K562 (cell line): ENCODE data around the gene MTPN. TPM values are rescaled to one million over a fixed set of nuclear protein-coding genes. Genes with fewer than 3 reads are reported as not detected.

ENCODE experiments used
- ARID1B ChIP-seq: fragments of 450-650 bp; IDR thresholded peaks from 2 replicates; pipeline ENCODE4 v1.6.1; 2016; ENCODE audit warnings: antibody characterized with exemption, mild to moderate bottlenecking, inconsistent platforms
- ATF1 ChIP-seq, 2 experiments: fragments of 450-650 bp in 1 of 2; IDR thresholded peaks; 2 replicates each; pipeline ENCODE4 v1.6.1; 2016; ENCODE audit warnings: missing compliant biosample characterization in 1 of 2, missing genetic modification characterization in 1 of 2
- ESRRB ChIP-seq: fragments of 250-450 bp; sonication (Bioruptor Pico); IDR thresholded peaks from 2 replicates; pipeline ENCODE4 v1.5.0; 2020; ENCODE audit warnings: mild to moderate bottlenecking, moderate library complexity, borderline replicate concordance
- FOXK2 ChIP-seq, 2 experiments: fragments of 450-650 bp; IDR thresholded peaks in 1 of 2; conservative IDR thresholded peaks in 1 of 2; 2 replicates each; pipeline ENCODE4 v1.6.1; 2016; ENCODE audit warnings: low read depth in 2 of 2, mild to moderate bottlenecking in 1 of 2
- HMG20B ChIP-seq: fragments of 250-450 bp; sonication (Bioruptor Pico); IDR thresholded peaks from 2 replicates; pipeline ENCODE4 v1.5.0; 2021; ENCODE audit warnings: mild to moderate bottlenecking
- JUND ChIP-seq, 2 experiments: IDR thresholded peaks; 2 replicates in 1 of 2; 3 replicates in 1 of 2; pipeline ENCODE4 v1.6.1; 2011; ENCODE audit warnings: borderline replicate concordance in 2 of 2, low read depth in 2 of 2, low read length in 2 of 2, improper control_type of control experiment in 1 of 2, missing biosample characterization in 1 of 2, missing genetic modification characterization in 1 of 2, missing genetic modification reagents in 1 of 2
- TOE1 ChIP-seq, 2 experiments: fragments of 450-650 bp in 1 of 2; sonication (generic) in 1 of 2; formaldehyde crosslinking in 1 of 2; IDR thresholded peaks; 2 replicates each; pipeline versions ENCODE4 v1.7.1 to v1.8.0; 2016 to 2022; ENCODE audit warnings: borderline replicate concordance in 2 of 2, mild to moderate bottlenecking in 2 of 2, antibody characterized with exemption in 1 of 2, inconsistent platforms in 1 of 2, low read depth in 1 of 2, missing genetic modification reagents in 1 of 2, moderate library complexity in 1 of 2
- ZNF124 ChIP-seq: sonication (generic); formaldehyde crosslinking; IDR thresholded peaks from 2 replicates; pipeline ENCODE4 v1.8.1; 2022; ENCODE audit warnings: missing genetic modification reagents
- ZNF444 ChIP-seq: fragments of 250-450 bp; sonication (Bioruptor Pico); IDR thresholded peaks from 2 replicates; pipeline ENCODE4 v1.4.0; 2020; ENCODE audit warnings: mild to moderate bottlenecking, moderate library complexity
- ZNF830 ChIP-seq: fragments of 250-450 bp; sonication (Bioruptor Pico); IDR thresholded peaks from 2 replicates; pipeline ENCODE4 v1.5.0; 2021; ENCODE audit warnings: mild to moderate bottlenecking
- polyA plus RNA-seq, 8 experiments: library from polyadenylated mRNA; depleted of rRNA in 4 of 8; stranded (reverse) in 5 of 8; unstranded in 3 of 8; fragments of >200 nt; fragmentation: Nextera tagmentation in 2 of 8; fragmentation: Illumina TruSeq in 1 of 8; extraction: Ambion mirVana in 2 of 8; extraction: Trizol in 1 of 8; gene quantifications; 2 replicates each; pipeline versions ENCODE4 v1.2.1 to v1.2.3, GENCODE V29; 2011 to 2014; ENCODE audit warnings: inconsistent platforms in 1 of 8, missing spikeins in 1 of 8
- total RNA-seq, 7 experiments: library from RNA; depleted of rRNA in 6 of 7; stranded (reverse); fragments of >200 nt in 6 of 7; fragmentation: Illumina TruSeq in 2 of 7; extraction: Trizol in 2 of 7; gene quantifications; 2 replicates each; pipeline versions ENCODE4 v1.2.1 to v1.2.3, GENCODE V29; 2011 to 2021; ENCODE audit warnings: low replicate concordance in 1 of 7
- TF ChIP-seq, protein P1 (sequence below): fragments of 450-650 bp; IDR thresholded peaks from 2 replicates; pipeline ENCODE4 v1.6.1; 2017; ENCODE audit warnings: antibody characterized with exemption, mild to moderate bottlenecking
- TF ChIP-seq, protein P2 (sequence below): fragments of 450-650 bp; IDR thresholded peaks from 2 replicates; pipeline ENCODE4 v1.6.1; 2016; ENCODE audit warnings: missing biosample characterization, missing genetic modification characterization

The MTPN gene
- total and polyA plus RNA-seq, 9 of the 15 experiments (the other 6 are each of a cell fraction or from before 2014, with no cell fraction given): 68.5 to 261 (median 156) TPM

DNA sequence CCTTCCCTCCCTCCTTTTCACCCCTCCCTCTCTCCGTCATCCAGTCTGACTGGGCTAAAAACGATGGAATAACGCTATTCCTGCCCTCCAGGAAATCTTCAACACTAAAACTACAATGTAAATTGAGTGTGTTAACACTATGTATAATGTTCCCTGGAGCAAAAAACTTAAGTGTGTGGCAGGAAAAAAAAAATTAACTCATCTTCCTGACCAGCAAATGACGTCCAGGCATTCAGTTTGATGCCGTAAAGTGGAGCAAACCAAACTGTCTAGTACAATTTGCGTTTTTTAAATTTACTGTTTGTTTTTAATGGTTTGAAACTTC, 545 bp upstream of the MTPN start (continued):
- TF ChIP-seq ARID1B: peak; percentile 5
- peak; percentile 15; the same call in 1 of the 2 replicates for TF ChIP-seq TOE1 (IDR thresholded peaks at IDR 0.05; ENCODE audit: borderline replicate concordance)
- TF ChIP-seq TOE1 (CRISPR knock-in tag; IDR thresholded peaks at IDR 0.05; ENCODE audit: borderline replicate concordance, low read depth): no peak
- TF ChIP-seq FOXK2 (conservative IDR thresholded peaks at IDR 0.05 in 1 of 2, IDR thresholded peaks at IDR 0.05 in 1 of 2; ENCODE audit: low read depth in 2 of 2): peak in 1 of 2 experiments; percentile 50; a peak in 1 of 4 replicates
- TF ChIP-seq HMG20B (CRISPR knock-in tag): no peak
- TF ChIP-seq ATF1 (CRISPR knock-in tag; IDR thresholded peaks at IDR 0.05): no peak
- TF ChIP-seq ATF1 (tag; IDR thresholded peaks at IDR 0.05): peak; percentile 60
- peak; percentile 83; the same call in 1 of the 2 replicates for TF ChIP-seq ZNF444
- TF ChIP-seq, protein P1, sequence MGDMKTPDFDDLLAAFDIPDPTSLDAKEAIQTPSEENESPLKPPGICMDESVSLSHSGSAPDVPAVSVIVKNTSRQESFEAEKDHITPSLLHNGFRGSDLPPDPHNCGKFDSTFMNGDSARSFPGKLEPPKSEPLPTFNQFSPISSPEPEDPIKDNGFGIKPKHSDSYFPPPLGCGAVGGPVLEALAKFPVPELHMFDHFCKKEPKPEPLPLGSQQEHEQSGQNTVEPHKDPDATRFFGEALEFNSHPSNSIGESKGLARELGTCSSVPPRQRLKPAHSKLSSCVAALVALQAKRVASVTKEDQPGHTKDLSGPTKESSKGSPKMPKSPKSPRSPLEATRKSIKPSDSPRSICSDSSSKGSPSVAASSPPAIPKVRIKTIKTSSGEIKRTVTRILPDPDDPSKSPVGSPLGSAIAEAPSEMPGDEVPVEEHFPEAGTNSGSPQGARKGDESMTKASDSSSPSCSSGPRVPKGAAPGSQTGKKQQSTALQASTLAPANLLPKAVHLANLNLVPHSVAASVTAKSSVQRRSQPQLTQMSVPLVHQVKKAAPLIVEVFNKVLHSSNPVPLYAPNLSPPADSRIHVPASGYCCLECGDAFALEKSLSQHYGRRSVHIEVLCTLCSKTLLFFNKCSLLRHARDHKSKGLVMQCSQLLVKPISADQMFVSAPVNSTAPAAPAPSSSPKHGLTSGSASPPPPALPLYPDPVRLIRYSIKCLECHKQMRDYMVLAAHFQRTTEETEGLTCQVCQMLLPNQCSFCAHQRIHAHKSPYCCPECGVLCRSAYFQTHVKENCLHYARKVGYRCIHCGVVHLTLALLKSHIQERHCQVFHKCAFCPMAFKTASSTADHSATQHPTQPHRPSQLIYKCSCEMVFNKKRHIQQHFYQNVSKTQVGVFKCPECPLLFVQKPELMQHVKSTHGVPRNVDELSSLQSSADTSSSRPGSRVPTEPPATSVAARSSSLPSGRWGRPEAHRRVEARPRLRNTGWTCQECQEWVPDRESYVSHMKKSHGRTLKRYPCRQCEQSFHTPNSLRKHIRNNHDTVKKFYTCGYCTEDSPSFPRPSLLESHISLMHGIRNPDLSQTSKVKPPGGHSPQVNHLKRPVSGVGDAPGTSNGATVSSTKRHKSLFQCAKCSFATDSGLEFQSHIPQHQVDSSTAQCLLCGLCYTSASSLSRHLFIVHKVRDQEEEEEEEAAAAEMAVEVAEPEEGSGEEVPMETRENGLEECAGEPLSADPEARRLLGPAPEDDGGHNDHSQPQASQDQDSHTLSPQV: peak; percentile 66
- TF ChIP-seq, protein P2, sequence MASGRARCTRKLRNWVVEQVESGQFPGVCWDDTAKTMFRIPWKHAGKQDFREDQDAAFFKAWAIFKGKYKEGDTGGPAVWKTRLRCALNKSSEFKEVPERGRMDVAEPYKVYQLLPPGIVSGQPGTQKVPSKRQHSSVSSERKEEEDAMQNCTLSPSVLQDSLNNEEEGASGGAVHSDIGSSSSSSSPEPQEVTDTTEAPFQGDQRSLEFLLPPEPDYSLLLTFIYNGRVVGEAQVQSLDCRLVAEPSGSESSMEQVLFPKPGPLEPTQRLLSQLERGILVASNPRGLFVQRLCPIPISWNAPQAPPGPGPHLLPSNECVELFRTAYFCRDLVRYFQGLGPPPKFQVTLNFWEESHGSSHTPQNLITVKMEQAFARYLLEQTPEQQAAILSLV (tag): no peak
- no peak for TF ChIP-seq ESRRB (CRISPR knock-in tag)
- 0 out of 2 replicates have a peak, but pooled peaks have one; percentile 23 for TF ChIP-seq ZNF830
- no peak for TF ChIP-seq ZNF124
- TF ChIP-seq JUND (IDR thresholded peaks at IDR 0.05; ENCODE audit: borderline replicate concordance, low read depth, low read length): 0 out of 2 replicates have a peak, but pooled peaks have one; percentile 12
- no peak for TF ChIP-seq JUND (tag; IDR thresholded peaks at IDR 0.05; ENCODE audit: borderline replicate concordance, low read depth, low read length)
